HG03175 (cell line): ENCODE data around the gene SEMA5A.

ENCODE experiments used
- ATAC-seq: cut with Tn5 transposase; IDR thresholded peaks from one replicate; pipeline ENCODE4 v1.9.1; 2021; ENCODE audit warnings: mild to moderate bottlenecking, moderate library complexity; ENCODE audit not compliant: unreplicated experiment

The SEMA5A gene

GRCh38 chr5:9297134-9297533 lies 248.7 kb downstream of the SEMA5A start:
- ATAC-seq, result no peak

- ATAC-seq, result no peak
These were observed 250.4 kb downstream of the SEMA5A start for GRCh38 chr5:9295466-9295801.

GRCh38 chr5:9294793-9295465 lies 250.9 kb downstream of the SEMA5A start:
- ATAC-seq, result no peak

- ATAC-seq, result no peak
These were observed 257.6 kb downstream of the SEMA5A start for GRCh38 chr5:9288234-9288633.

GRCh38 chr5:9284781-9285307 lies 261.0 kb downstream of the SEMA5A start:
- ATAC-seq, result no peak

- no peak for ATAC-seq
These were observed 261.6 kb downstream of the SEMA5A start for GRCh38 chr5:9284272-9284671.

GRCh38 chr5:9283473-9283872 lies 262.4 kb downstream of the SEMA5A start:
- ATAC-seq, result no peak

- ATAC-seq, result no peak
These were observed 262.9 kb downstream of the SEMA5A start for GRCh38 chr5:9283021-9283420.

- no peak for ATAC-seq
These were observed 263.7 kb downstream of the SEMA5A start for GRCh38 chr5:9282211-9282610.

GRCh38 chr5:9279774-9280173 lies 266.1 kb downstream of the SEMA5A start:
- no peak for ATAC-seq

- no peak for ATAC-seq
These were observed 266.8 kb downstream of the SEMA5A start for GRCh38 chr5:9278921-9279603.

- ATAC-seq, result no peak
These were observed 276.9 kb downstream of the SEMA5A start for GRCh38 chr5:9269014-9269413.

GRCh38 chr5:9268226-9268625 lies 277.6 kb downstream of the SEMA5A start:
- no peak for ATAC-seq

GRCh38 chr5:9265441-9266287 lies 280.2 kb downstream of the SEMA5A start:
- no peak for ATAC-seq

GRCh38 chr5:9264301-9264700 lies 281.6 kb downstream of the SEMA5A start:
- no peak for ATAC-seq

GRCh38 chr5:9263656-9264055 lies 282.2 kb downstream of the SEMA5A start:
- ATAC-seq, result no peak

GRCh38 chr5:9251379-9251980 lies 294.4 kb downstream of the SEMA5A start:
- ATAC-seq, result no peak

GRCh38 chr5:9249231-9249630 lies 296.6 kb downstream of the SEMA5A start:
- no peak for ATAC-seq

- ATAC-seq, result no peak
These were observed 300.8 kb downstream of the SEMA5A start for GRCh38 chr5:9245071-9245470.

GRCh38 chr5:9244417-9244816 lies 301.5 kb downstream of the SEMA5A start:
- no peak for ATAC-seq
